Measurements from ENCODE around the gene TBX15.

The TBX15 gene

GRCh38 chr1:119001181-119002027, 13.3 kb upstream of the TBX15 start:
- DNase-seq = no peak

- no peak for DNase-seq
Observed at GRCh38 chr1:119000371-119001180, 12.4 kb upstream of the TBX15 start.

GRCh38 chr1:118999348-119000071, 11.4 kb upstream of the TBX15 start:
- no peak for DNase-seq

- DNase-seq = no peak
Observed at GRCh38 chr1:118998171-118998570, 10.0 kb upstream of the TBX15 start.

- DNase-seq = no peak
Observed at GRCh38 chr1:118997225-118997624, 9.1 kb upstream of the TBX15 start.

GRCh38 chr1:118995312-118996016, 7.3 kb upstream of the TBX15 start:
- DNase-seq = no peak

- no peak for DNase-seq
Observed at GRCh38 chr1:118993700-118994026, 5.5 kb upstream of the TBX15 start.

GRCh38 chr1:118992868-118993699, 4.9 kb upstream of the TBX15 start:
- no peak for DNase-seq

GRCh38 chr1:118992237-118992825, 4.2 kb upstream of the TBX15 start:
- no peak for DNase-seq

- no peak for DNase-seq
Observed at GRCh38 chr1:118991448-118991847, 3.3 kb upstream of the TBX15 start.

GRCh38 chr1:118990513-118991152, 2.5 kb upstream of the TBX15 start:
- no peak for DNase-seq

GRCh38 chr1:118989878-118990378, 1.8 kb upstream of the TBX15 start:
- no peak for DNase-seq

- no peak for DNase-seq
Observed at GRCh38 chr1:118989006-118989815, 1.1 kb upstream of the TBX15 start.

GRCh38 chr1:118987468-118988185, 516 bp downstream of the TBX15 start:
- no peak for DNase-seq

- no peak for DNase-seq
Observed at GRCh38 chr1:118986555-118987467, 1.3 kb downstream of the TBX15 start.

- DNase-seq = no peak
Observed at GRCh38 chr1:118985640-118986554, 2.2 kb downstream of the TBX15 start.

All from stimulated activated CD4-positive, alpha-beta T cell treated with anti-CD3 and anti-CD28 coated beads, Interleukin-1b, Interleukin-23, amount 100 ng/mL, for 48 hours (primary cell).